Peyer's patch (tissue), 4 donors: Measurements from ENCODE around the gene GRIK3. TPM values are rescaled to one million over a fixed set of nuclear protein-coding genes. Genes with fewer than 3 reads are reported as not detected.

Experiments
- DNase-seq, 3 donors: peaks; one replicate each; pipeline ENCODE4 v3.0.0-alpha.2; 2017 to 2019
- H3K27ac ChIP-seq, 4 donors: fragments of 200-600 bp; sonication (generic); one replicate each; pipeline ENCODE4 v1.5.1; 2016 to 2019
- H3K27me3 ChIP-seq, 2 donors: fragments of 200-600 bp; sonication (generic); one replicate each; pipeline ENCODE4 v1.5.1; 2019
- H3K36me3 ChIP-seq, 3 donors: fragments of 200-600 bp; sonication (generic); one replicate each; pipeline ENCODE4 v1.5.1; 2016 to 2019
- H3K4me1 ChIP-seq, 4 donors: fragments of 200-600 bp; sonication (generic); one replicate each; pipeline ENCODE4 v1.5.1; 2016 to 2019
- H3K4me3 ChIP-seq, 4 donors: fragments of 200-600 bp; sonication (generic); 1 replicate in 3 of 4; 2 replicates in 1 of 4; pipeline ENCODE4 v1.5.1; 2016 to 2019; ENCODE audit warnings: mild to moderate bottlenecking in 1 of 4
- H3K9me3 ChIP-seq, 4 donors: fragments of 200-600 bp; sonication (generic); one replicate each; pipeline ENCODE4 v1.5.1; 2016 to 2019; ENCODE audit warnings: mild to moderate bottlenecking in 1 of 4
- POLR2A ChIP-seq, 2 donors: fragments of 450-650 bp; IDR thresholded peaks; one replicate each; pipeline ENCODE4 v1.5.1; 2017; ENCODE audit warnings: antibody characterized with exemption in 2 of 2, mild to moderate bottlenecking in 2 of 2, moderate library complexity in 2 of 2
- total RNA-seq, 4 donors: library from RNA; depleted of rRNA; stranded (reverse); fragments of >200 nt; gene quantifications; one replicate each; pipeline ENCODE4 v1.1.0, GENCODE V29; 2016
- TF ChIP-seq, protein P1 (sequence below), 6 experiments: fragments of 450-650 bp in 4 of 6; fragments of 200-600 bp in 2 of 6; sonication (generic) in 1 of 6; IDR thresholded peaks; one replicate each; pipeline ENCODE4 v1.5.1; 2017 to 2019; ENCODE audit warnings: antibody characterized with exemption in 6 of 6, mild to moderate bottlenecking in 3 of 6, moderate library complexity in 1 of 6

The GRIK3 gene
- total RNA-seq, 4 donors from 2014 or later, result 0.18 to 0.83 (median 0.62) TPM

GRCh38 chr1:37042506-37042905 is 8.2 kb upstream of the GRIK3 start:
- DNase-seq, result no peak
- TF ChIP-seq, protein P1, sequence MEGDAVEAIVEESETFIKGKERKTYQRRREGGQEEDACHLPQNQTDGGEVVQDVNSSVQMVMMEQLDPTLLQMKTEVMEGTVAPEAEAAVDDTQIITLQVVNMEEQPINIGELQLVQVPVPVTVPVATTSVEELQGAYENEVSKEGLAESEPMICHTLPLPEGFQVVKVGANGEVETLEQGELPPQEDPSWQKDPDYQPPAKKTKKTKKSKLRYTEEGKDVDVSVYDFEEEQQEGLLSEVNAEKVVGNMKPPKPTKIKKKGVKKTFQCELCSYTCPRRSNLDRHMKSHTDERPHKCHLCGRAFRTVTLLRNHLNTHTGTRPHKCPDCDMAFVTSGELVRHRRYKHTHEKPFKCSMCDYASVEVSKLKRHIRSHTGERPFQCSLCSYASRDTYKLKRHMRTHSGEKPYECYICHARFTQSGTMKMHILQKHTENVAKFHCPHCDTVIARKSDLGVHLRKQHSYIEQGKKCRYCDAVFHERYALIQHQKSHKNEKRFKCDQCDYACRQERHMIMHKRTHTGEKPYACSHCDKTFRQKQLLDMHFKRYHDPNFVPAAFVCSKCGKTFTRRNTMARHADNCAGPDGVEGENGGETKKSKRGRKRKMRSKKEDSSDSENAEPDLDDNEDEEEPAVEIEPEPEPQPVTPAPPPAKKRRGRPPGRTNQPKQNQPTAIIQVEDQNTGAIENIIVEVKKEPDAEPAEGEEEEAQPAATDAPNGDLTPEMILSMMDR (IDR thresholded peaks at IDR 0.05), result no peak
- no peak for TF ChIP-seq POLR2A (IDR thresholded peaks at IDR 0.05)
- no peaks in the 10 kb centered on the region for H3K4me1 ChIP-seq
- no peak overlapping the region for H3K27ac ChIP-seq
- H3K27me3 ChIP-seq, result peaks cover 0 to 9% of the 10 kb centered on the region in 2 donors
- H3K9me3 ChIP-seq, result no peaks in the 10 kb centered on the region
- no peaks in the 10 kb centered on the region for H3K36me3 ChIP-seq
- no peak overlapping the region for H3K4me3 ChIP-seq

DNA sequence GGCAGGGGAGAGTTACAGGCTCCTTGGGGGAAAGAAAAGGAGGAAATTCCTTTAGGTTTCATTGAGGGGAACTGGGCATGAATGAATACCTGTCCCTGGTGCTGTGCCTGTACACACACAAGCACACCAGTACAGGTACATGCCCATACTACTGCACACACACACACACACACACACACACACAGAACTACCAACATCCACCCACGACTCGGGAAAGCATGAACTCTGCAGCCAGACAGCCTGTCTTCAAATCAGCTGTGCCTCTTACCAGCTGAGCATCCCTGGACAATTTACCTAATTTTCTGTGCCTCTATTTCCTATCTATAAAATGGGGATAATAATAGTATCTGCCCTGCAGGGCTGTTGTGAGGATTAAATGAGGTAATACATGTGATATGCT is 7.2 kb upstream of the GRIK3 start:
- H3K4me1 ChIP-seq, result peaks cover 0 to 4% (median 0%) of the 10 kb centered on the region in 4 donors
- H3K36me3 ChIP-seq, result no peaks in the 10 kb centered on the region
- H3K9me3 ChIP-seq, result no peaks in the 10 kb centered on the region
- peaks cover 0 to 11% of the 10 kb centered on the region in 2 donors for H3K27me3 ChIP-seq
- H3K27ac ChIP-seq, result no peak overlapping the region
- H3K4me3 ChIP-seq, result no peak overlapping the region
- TF ChIP-seq, protein P1 (IDR thresholded peaks at IDR 0.05), result no peak
- no peak for TF ChIP-seq POLR2A (IDR thresholded peaks at IDR 0.05)
- no peak for DNase-seq

DNA sequence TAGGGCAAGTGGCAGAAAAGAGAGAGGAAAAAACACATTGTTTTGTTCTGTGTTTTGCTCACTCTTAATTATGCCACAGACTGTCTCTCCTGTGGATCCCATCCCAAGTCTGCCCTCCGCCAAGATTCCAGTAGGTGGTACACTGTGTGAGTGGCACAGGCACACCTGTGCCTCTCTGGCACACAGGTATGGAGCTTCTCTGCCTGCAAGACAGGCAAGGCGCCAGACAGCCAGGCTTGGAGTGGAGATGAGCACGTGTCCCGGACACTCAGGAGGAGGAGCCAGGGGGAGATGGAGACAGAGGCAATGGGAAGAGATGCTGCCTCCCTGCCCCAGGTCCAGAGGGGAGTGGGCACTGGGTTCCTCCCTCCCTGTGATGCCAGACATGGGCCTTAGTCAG is 6.5 kb upstream of the GRIK3 start:
- Histone ChIP-seq H3K27ac (no peak overlapping the region), H3K27me3 (peaks cover 0 to 11% of the 10 kb centered on the region in 2 donors), H3K4me1 (peaks cover 0 to 4% (median 0%) of the 10 kb centered on the region in 4 donors), H3K9me3 (no peaks in the 10 kb centered on the region), H3K4me3 (no peak overlapping the region), H3K36me3 (no peaks in the 10 kb centered on the region)
- DNase-seq, result no peak
- TF ChIP-seq, protein P1 (IDR thresholded peaks at IDR 0.05), result no peak
- TF ChIP-seq POLR2A (IDR thresholded peaks at IDR 0.05), result no peak

- Histone ChIP-seq H3K27ac (no peak overlapping the region), H3K36me3 (no peaks in the 10 kb centered on the region), H3K4me1 (peaks cover 0 to 4% (median 0%) of the 10 kb centered on the region in 4 donors), H3K27me3 (peaks cover 0 to 11% of the 10 kb centered on the region in 2 donors), H3K4me3 (no peak overlapping the region), H3K9me3 (no peaks in the 10 kb centered on the region)
- no peak for DNase-seq
- no peak for TF ChIP-seq POLR2A (IDR thresholded peaks at IDR 0.05)
- TF ChIP-seq, protein P1 (IDR thresholded peaks at IDR 0.05), result no peak
These were observed 5.9 kb upstream of the GRIK3 start for GRCh38 chr1:37040261-37040660.

GRCh38 chr1:37038227-37039093 is 4.1 kb upstream of the GRIK3 start:
- DNase-seq, result no peak
- no peaks in the 10 kb centered on the region for H3K9me3 ChIP-seq
- no peak overlapping the region for H3K4me3 ChIP-seq
- peaks cover 0 to 4% (median 0%) of the 10 kb centered on the region in 4 donors for H3K4me1 ChIP-seq
- TF ChIP-seq, protein P1 (IDR thresholded peaks at IDR 0.05), result no peak
- no peak for TF ChIP-seq POLR2A (IDR thresholded peaks at IDR 0.05)
- H3K27ac ChIP-seq, result no peak overlapping the region
- no peaks in the 10 kb centered on the region for H3K36me3 ChIP-seq
- peaks cover 0 to 17% of the 10 kb centered on the region in 2 donors for H3K27me3 ChIP-seq
